ENCODE measurements around the gene SYNPO2.

Gene SYNPO2

GRCh38 chr4:119010909-119011606, 122.4 kb downstream of the SYNPO2 start:
- no peak overlapping the region for H3K4me3 ChIP-seq (ENCODE audit: low read depth, low read length)
- peak; percentile 35 for DNase-seq (ENCODE audit: low read depth)
- no peak for TF ChIP-seq MYC (IDR thresholded peaks at IDR 0.05; ENCODE audit: low read depth, low read length)
- no peak for TF ChIP-seq CTCF (IDR thresholded peaks at IDR 0.05; ENCODE audit: low read depth, low read length)
- TF ChIP-seq MAX (IDR thresholded peaks at IDR 0.05; ENCODE audit: low read depth, low read length) = no peak
- TF ChIP-seq POLR2A (IDR thresholded peaks at IDR 0.05; ENCODE audit: extremely low read depth, insufficient read length) = no peak

- H3K4me3 ChIP-seq (ENCODE audit: low read depth, low read length) = no peak overlapping the region
- DNase-seq (ENCODE audit: low read depth) = no peak
- no peak for TF ChIP-seq MYC (IDR thresholded peaks at IDR 0.05; ENCODE audit: low read depth, low read length)
- no peak for TF ChIP-seq CTCF (IDR thresholded peaks at IDR 0.05; ENCODE audit: low read depth, low read length)
- no peak for TF ChIP-seq POLR2A (IDR thresholded peaks at IDR 0.05; ENCODE audit: extremely low read depth, insufficient read length)
- no peak for TF ChIP-seq MAX (IDR thresholded peaks at IDR 0.05; ENCODE audit: low read depth, low read length)
Measured at GRCh38 chr4:119011607-119011988, 122.9 kb downstream of the SYNPO2 start.

GRCh38 chr4:119014658-119015057, 126.0 kb downstream of the SYNPO2 start:
- no peak for DNase-seq (ENCODE audit: low read depth)
- TF ChIP-seq MYC (IDR thresholded peaks at IDR 0.05; ENCODE audit: low read depth, low read length) (no peak), MAX (IDR thresholded peaks at IDR 0.05; ENCODE audit: low read depth, low read length) (no peak), CTCF (IDR thresholded peaks at IDR 0.05; ENCODE audit: low read depth, low read length) (no peak)

GRCh38 chr4:119016636-119017035, 128.0 kb downstream of the SYNPO2 start:
- DNase-seq (ENCODE audit: low read depth) = no peak
- H3K4me3 ChIP-seq (ENCODE audit: low read depth, low read length) = no peak overlapping the region
- TF ChIP-seq MYC (IDR thresholded peaks at IDR 0.05; ENCODE audit: low read depth, low read length) = no peak
- no peak for TF ChIP-seq MAX (IDR thresholded peaks at IDR 0.05; ENCODE audit: low read depth, low read length)
- no peak for TF ChIP-seq CTCF (IDR thresholded peaks at IDR 0.05; ENCODE audit: low read depth, low read length)
- no peak for TF ChIP-seq POLR2A (IDR thresholded peaks at IDR 0.05; ENCODE audit: extremely low read depth, insufficient read length)

More at GRCh38 chr4:119014658-119015057, 126.0 kb downstream of the SYNPO2 start:
- H3K4me3 ChIP-seq (ENCODE audit: low read depth, low read length) = no peak overlapping the region

GRCh38 chr4:119017636-119018035, 129.0 kb downstream of the SYNPO2 start:
- no peak for DNase-seq (ENCODE audit: low read depth)

More at GRCh38 chr4:119017636-119018035, 129.0 kb downstream of the SYNPO2 start:
- TF ChIP-seq MYC (IDR thresholded peaks at IDR 0.05; ENCODE audit: low read depth, low read length) = no peak
- TF ChIP-seq MAX (IDR thresholded peaks at IDR 0.05; ENCODE audit: low read depth, low read length) = no peak
- no peak for TF ChIP-seq CTCF (IDR thresholded peaks at IDR 0.05; ENCODE audit: low read depth, low read length)
- TF ChIP-seq POLR2A (IDR thresholded peaks at IDR 0.05; ENCODE audit: extremely low read depth, insufficient read length) = no peak
- no peak overlapping the region for H3K4me3 ChIP-seq (ENCODE audit: low read depth, low read length)

Measured in NB4 (cell line).